Left ventricle myocardium inferior (tissue), 1 donor: ENCODE results near the gene PIGK. TPM values are rescaled to one million over a fixed set of nuclear protein-coding genes. Genes with fewer than 3 reads are reported as not detected.

Experiments
- DNase-seq: peaks from one replicate; pipeline ENCODE4 v3.0.0-alpha.2; 2020
- H3K27ac ChIP-seq: fragments of 200-600 bp; replicated peaks from 2 replicates; pipeline ENCODE4 v1.8.0; 2021
- H3K27me3 ChIP-seq: fragments of 200-600 bp; 2 replicates; pipeline ENCODE4 v1.8.0; 2021; ENCODE audit warnings: low read depth
- H3K36me3 ChIP-seq: fragments of 200-600 bp; 2 replicates; pipeline ENCODE4 v1.8.0; 2021
- H3K4me1 ChIP-seq: fragments of 200-600 bp; 2 replicates; pipeline ENCODE4 v1.8.0; 2021
- H3K4me3 ChIP-seq: fragments of 200-600 bp; 2 replicates; pipeline ENCODE4 v1.8.0; 2021; ENCODE audit warnings: mild to moderate bottlenecking, moderate library complexity
- H3K9me3 ChIP-seq: fragments of 200-600 bp; replicated peaks from 2 replicates; pipeline ENCODE4 v1.8.0; 2021
- CTCF ChIP-seq: fragments of 200-600 bp; IDR thresholded peaks from 2 replicates; pipeline ENCODE4 v1.8.0; 2021; ENCODE audit warnings: antibody characterized with exemption, mild to moderate bottlenecking, borderline replicate concordance
- intact Hi-C: fragments of 100-400 bp; cut with micrococcal nuclease; formaldehyde crosslinking; loops from one replicate; pipeline ENCODE4 v1.11.0; 2022
- total RNA-seq: library from RNA; stranded (reverse); fragmentation: NEBNext Ultra II Directional; extraction: Animal tissue kit (Norgen Biotek cat#: 25700); gene quantifications from one replicate; pipeline ENCODE4 v1.2.1, GENCODE V29; 2021
- donor health status: DM: no; HTN: yes; CAD: no; lungs with severe emphysema.

PIGK gene
- total RNA-seq, 1 donor from 2014 or later, result 31.1 TPM

GRCh38 chr1:77232829-77233228 lies 13.6 kb upstream of the PIGK start:
- no peak for TF ChIP-seq CTCF
- Histone ChIP-seq H3K9me3 (peaks cover 10% of the 10 kb centered on the region), H3K27me3 (no peaks in the 10 kb centered on the region), H3K4me3 (no peak overlapping the region), H3K4me1 (no peaks in the 10 kb centered on the region), H3K36me3 (no peaks in the 10 kb centered on the region), H3K27ac (no peak overlapping the region)
- no peak for DNase-seq
- intact Hi-C loops, result no loop called here

- DNase-seq, result no peak
- TF ChIP-seq CTCF, result no peak
- Histone ChIP-seq H3K27ac (no peak overlapping the region), H3K36me3 (no peaks in the 10 kb centered on the region), H3K9me3 (peaks cover 10% of the 10 kb centered on the region), H3K4me1 (no peaks in the 10 kb centered on the region), H3K27me3 (no peaks in the 10 kb centered on the region), H3K4me3 (no peak overlapping the region)
- intact Hi-C loops, result no loop called here
Observed at GRCh38 chr1:77230051-77230450, 10.8 kb upstream of the PIGK start.

- no peaks in the 10 kb centered on the region for H3K27me3 ChIP-seq
- H3K4me3 ChIP-seq, result no peak overlapping the region
- DNase-seq, result no peak
- peaks cover 10% of the 10 kb centered on the region for H3K9me3 ChIP-seq
- no peaks in the 10 kb centered on the region for H3K4me1 ChIP-seq
- intact Hi-C loops, result no loop called here
- TF ChIP-seq CTCF, result no peak
- no peaks in the 10 kb centered on the region for H3K36me3 ChIP-seq
- no peak overlapping the region for H3K27ac ChIP-seq
Observed at GRCh38 chr1:77228836-77229235, 9.6 kb upstream of the PIGK start.

- no peaks in the 10 kb centered on the region for H3K4me1 ChIP-seq
- no peak overlapping the region for H3K27ac ChIP-seq
- no peak for DNase-seq
- no peak overlapping the region for H3K4me3 ChIP-seq
- H3K27me3 ChIP-seq, result no peaks in the 10 kb centered on the region
- intact Hi-C loops, result no loop called here
- no peak for TF ChIP-seq CTCF
- H3K36me3 ChIP-seq, result no peaks in the 10 kb centered on the region
- H3K9me3 ChIP-seq, result no peaks in the 10 kb centered on the region
Observed at GRCh38 chr1:77227381-77227780, 8.2 kb upstream of the PIGK start.

GRCh38 chr1:77222496-77222895 lies 3.3 kb upstream of the PIGK start:
- intact Hi-C loops, result no loop called here
- no peak for TF ChIP-seq CTCF
- H3K27ac ChIP-seq, result no peak overlapping the region

More at GRCh38 chr1:77222496-77222895, 3.3 kb upstream of the PIGK start:
- DNase-seq, result no peak
- H3K4me1 ChIP-seq, result peaks cover 24% of the 10 kb centered on the region
- H3K36me3 ChIP-seq, result no peaks in the 10 kb centered on the region
- no peaks in the 10 kb centered on the region for H3K27me3 ChIP-seq
- no peak overlapping the region for H3K4me3 ChIP-seq
- no peaks in the 10 kb centered on the region for H3K9me3 ChIP-seq
